ENCODE measurements around the gene RGL3. TPM values are rescaled to one million over a fixed set of nuclear protein-coding genes. Genes with fewer than 3 reads are reported as not detected.
"Not testable (repeated sequence)": the region's sequence is repeated elsewhere in the genome, so short reads cannot be mapped to it uniquely, and the experiment has no call there.

The RGL3 gene
- not detected for total RNA-seq

DNA sequence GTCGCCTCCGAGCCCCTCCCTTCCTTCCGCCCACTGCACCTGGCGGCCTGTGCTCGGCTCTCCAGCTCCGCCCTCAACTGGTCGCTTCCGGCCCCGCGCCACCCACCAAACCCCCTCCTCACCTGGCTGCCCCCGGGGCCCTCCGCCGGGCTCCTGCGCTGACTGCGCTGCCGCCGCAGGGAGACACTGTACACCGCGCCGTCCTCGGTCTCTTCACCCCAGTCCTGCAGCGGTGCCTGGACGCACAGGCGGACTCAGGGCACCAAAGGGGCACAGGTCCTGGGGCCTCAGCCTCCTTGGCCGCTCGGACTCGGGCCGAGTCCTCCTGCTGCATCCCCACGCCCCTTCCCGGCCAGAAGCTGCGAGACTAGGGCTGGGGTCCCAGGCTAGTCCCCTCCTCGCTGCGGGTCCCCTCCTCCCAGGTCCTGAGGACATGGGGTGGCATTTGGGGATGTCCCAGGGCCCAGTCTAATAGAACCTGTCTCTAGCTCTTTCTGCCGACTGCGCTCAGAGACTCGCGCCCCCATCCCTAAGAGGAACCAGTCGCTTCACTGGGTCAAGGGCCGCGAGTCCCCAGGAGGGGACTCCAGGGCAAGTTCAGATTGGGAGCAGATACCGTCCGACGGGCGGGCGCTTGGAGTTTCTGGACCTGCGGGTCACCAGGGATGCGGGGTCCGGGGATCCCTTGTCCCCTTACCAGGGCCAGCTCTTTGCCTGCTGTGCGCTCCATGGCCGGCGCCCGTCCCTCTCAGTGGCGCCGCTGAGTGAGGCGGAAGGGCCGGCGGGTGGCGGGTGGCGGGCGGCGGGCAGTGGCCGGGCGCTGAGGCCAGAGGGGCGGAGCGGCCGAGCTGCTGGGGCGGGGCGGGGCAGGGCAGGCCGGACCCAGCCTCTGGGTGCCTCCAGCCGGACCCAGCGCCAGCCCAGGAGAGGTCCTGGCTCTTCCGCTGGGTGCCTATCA, at the start of gene RGL3:
Gene RGL3 (minus strand): TSS at position 766 of the 958 bp plus-strand sequence. CDS start 36 bp downstream, at position 730.
- intact Hi-C loops (cut with micrococcal nuclease), result no loop called here
- Mint-ChIP-seq H3K9me3 (no peaks in the 10 kb centered on the region), H3K4me3 (no peak within 1 kb of the TSS), H3K36me3 (ENCODE audit: low read depth) (no peaks in the 10 kb centered on the region), H3K27me3 (peaks cover 49% of the 10 kb centered on the region), H3K4me1 (ENCODE audit: low read depth) (peaks cover 31% of the 10 kb centered on the region), H3K27ac (no peak within 1 kb of the TSS)
- DNase-seq (no peak), ATAC-seq (no peak)
- POLR2A ChIA-PET, result interaction anchor here (6.1 kb wide), 1 partner anchor 38 kb away, joined by 26 read pairs; no protein-coding TSS in a partner anchor
- CTCF ChIA-PET, result interaction anchor here (4.6 kb wide), 1 partner anchor 37 kb away, joined by 29 read pairs; no protein-coding TSS in a partner anchor
- TF ChIP-seq, protein P1, sequence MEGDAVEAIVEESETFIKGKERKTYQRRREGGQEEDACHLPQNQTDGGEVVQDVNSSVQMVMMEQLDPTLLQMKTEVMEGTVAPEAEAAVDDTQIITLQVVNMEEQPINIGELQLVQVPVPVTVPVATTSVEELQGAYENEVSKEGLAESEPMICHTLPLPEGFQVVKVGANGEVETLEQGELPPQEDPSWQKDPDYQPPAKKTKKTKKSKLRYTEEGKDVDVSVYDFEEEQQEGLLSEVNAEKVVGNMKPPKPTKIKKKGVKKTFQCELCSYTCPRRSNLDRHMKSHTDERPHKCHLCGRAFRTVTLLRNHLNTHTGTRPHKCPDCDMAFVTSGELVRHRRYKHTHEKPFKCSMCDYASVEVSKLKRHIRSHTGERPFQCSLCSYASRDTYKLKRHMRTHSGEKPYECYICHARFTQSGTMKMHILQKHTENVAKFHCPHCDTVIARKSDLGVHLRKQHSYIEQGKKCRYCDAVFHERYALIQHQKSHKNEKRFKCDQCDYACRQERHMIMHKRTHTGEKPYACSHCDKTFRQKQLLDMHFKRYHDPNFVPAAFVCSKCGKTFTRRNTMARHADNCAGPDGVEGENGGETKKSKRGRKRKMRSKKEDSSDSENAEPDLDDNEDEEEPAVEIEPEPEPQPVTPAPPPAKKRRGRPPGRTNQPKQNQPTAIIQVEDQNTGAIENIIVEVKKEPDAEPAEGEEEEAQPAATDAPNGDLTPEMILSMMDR (IDR thresholded peaks at IDR 0.05), result no peak

DNA sequence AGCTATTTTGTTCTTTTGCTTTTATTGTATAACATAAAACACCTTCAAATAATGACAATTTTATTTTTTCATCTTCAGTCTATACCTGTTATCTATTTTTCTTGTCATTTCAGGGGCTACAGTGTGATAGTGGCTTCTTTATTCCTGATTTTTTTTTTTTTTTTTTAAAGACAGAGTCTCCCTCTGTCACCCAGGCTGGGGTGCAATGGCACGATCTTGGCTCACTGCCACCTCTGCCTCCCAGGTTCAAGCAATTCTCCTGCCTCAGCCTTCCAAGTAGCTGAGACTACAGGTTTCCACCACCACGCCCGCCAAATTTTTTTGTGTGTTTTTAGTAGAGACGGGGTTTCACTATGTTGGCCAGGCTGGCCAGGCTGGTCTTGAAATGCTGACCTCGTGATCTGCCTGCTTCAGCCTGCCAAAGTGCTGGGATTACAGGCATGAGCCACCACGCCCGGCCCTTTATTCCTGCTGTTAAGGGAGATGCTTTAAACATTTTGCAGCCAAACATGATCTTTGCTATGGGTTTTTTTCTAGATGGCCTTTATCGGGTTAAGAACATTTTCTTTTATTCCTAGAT, 49.2 kb upstream of the RGL3 start:
- H3K4me1 Mint-ChIP-seq (ENCODE audit: low read depth); H3K36me3 Mint-ChIP-seq (ENCODE audit: low read depth); H3K27ac Mint-ChIP-seq; H3K27me3 Mint-ChIP-seq; H3K9me3 Mint-ChIP-seq; intact Hi-C loops (cut with micrococcal nuclease); DNase-seq; ATAC-seq; H3K4me3 Mint-ChIP-seq: not testable (repeated sequence)
- POLR2A ChIA-PET, result interaction anchor here (0.8 kb wide), 1 partner anchor 25 kb away, joined by 4 read pairs; no protein-coding TSS in a partner anchor
- CTCF ChIA-PET, result interaction anchor here (1.1 to 1.7 kb wide), 2 partner anchors 14 to 85 kb away, joined by 3 to 6 read pairs; no protein-coding TSS in a partner anchor

GRCh38 chr19:11465600-11465999, 46.5 kb upstream of the RGL3 start:
- H3K27ac Mint-ChIP-seq, result no peak overlapping the region
- TF ChIP-seq, protein P1 (IDR thresholded peaks at IDR 0.05), result no peak
- peaks cover 2% of the 10 kb centered on the region for H3K27me3 Mint-ChIP-seq
- DNase-seq (no peak), ATAC-seq (no peak)
- H3K36me3 Mint-ChIP-seq (ENCODE audit: low read depth), result no peaks in the 10 kb centered on the region
- H3K9me3 Mint-ChIP-seq, result no peaks in the 10 kb centered on the region
- no peak overlapping the region for H3K4me3 Mint-ChIP-seq
- ChIA-PET POLR2A (no interaction called here), CTCF (no interaction called here)
- intact Hi-C loops (cut with micrococcal nuclease), result no loop called here
- H3K4me1 Mint-ChIP-seq (ENCODE audit: low read depth), result no peaks in the 10 kb centered on the region

- ChIA-PET CTCF (no interaction called here), POLR2A (no interaction called here)
- intact Hi-C loops (cut with micrococcal nuclease), result no loop called here
- DNase-seq, result no peak
- no peak overlapping the region for H3K4me3 Mint-ChIP-seq
- H3K27ac Mint-ChIP-seq, result no peak overlapping the region
- TF ChIP-seq, protein P1 (IDR thresholded peaks at IDR 0.05), result no peak
- no peak for ATAC-seq
- no peaks in the 10 kb centered on the region for H3K36me3 Mint-ChIP-seq (ENCODE audit: low read depth)
- H3K27me3 Mint-ChIP-seq, result peaks cover 2% of the 10 kb centered on the region
- H3K9me3 Mint-ChIP-seq, result no peaks in the 10 kb centered on the region
- no peaks in the 10 kb centered on the region for H3K4me1 Mint-ChIP-seq (ENCODE audit: low read depth)
Measured at GRCh38 chr19:11464333-11465265, 45.5 kb upstream of the RGL3 start.

DNA sequence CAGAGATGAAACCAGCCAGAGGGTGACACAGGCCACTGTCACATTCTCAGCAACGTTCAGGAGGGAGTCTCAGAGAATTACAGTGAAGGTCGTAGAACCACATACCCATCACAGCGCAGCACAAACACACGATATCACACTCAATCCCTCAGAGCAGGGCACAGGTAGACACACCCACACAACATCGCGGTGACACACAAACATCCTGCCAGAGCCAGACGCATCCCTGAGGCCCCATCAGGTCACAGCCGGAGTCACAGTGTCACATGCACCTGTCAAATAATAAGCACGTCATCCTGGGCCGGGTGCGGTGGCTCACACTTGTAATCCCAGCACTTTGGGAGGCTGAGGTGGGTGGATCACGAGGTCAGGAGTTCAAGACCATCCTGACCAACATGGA, 44.3 kb upstream of the RGL3 start:
- ATAC-seq, result peak; percentile 57
- DNase-seq, result peak; percentile 41
- no peaks in the 10 kb centered on the region for H3K4me1 Mint-ChIP-seq (ENCODE audit: low read depth)
- no peaks in the 10 kb centered on the region for H3K36me3 Mint-ChIP-seq (ENCODE audit: low read depth)
- TF ChIP-seq, protein P1 (IDR thresholded peaks at IDR 0.05), result no peak
- intact Hi-C loops (cut with micrococcal nuclease), result no loop called here
- ChIA-PET CTCF (no interaction called here), POLR2A (no interaction called here)
- H3K27ac Mint-ChIP-seq, result no peak overlapping the region
- no peak overlapping the region for H3K4me3 Mint-ChIP-seq
- peaks cover 2% of the 10 kb centered on the region for H3K27me3 Mint-ChIP-seq
- no peaks in the 10 kb centered on the region for H3K9me3 Mint-ChIP-seq

All from activated CD8-positive, alpha-beta T cell treated with anti-CD3 and anti-CD28 coated beads for 36 hours (primary cell).